H1 (cell line): ENCODE results near the gene HGFAC. TPM values are rescaled to one million over a fixed set of nuclear protein-coding genes. Genes with fewer than 3 reads are reported as not detected.

Source experiments
- ASH2L ChIP-seq: fragments of 200-600, 300-600 bp; sonication (generic); IDR thresholded peaks from one replicate; pipeline ENCODE4 v1.7.1; 2017; ENCODE audit warnings: low read length
- BRCA1 ChIP-seq: IDR thresholded peaks from 2 replicates; pipeline ENCODE4 v1.6.1; 2012; ENCODE audit warnings: low read depth, low read length, improper control_type of control experiment
- CREB1 ChIP-seq: IDR thresholded peaks from 2 replicates; pipeline ENCODE4 v1.6.1; 2012; ENCODE audit warnings: inconsistent platforms
- EGR1 ChIP-seq: IDR thresholded peaks from 2 replicates; pipeline ENCODE4 v1.6.1; 2011; ENCODE audit warnings: low read depth, low read length, borderline replicate concordance
- FOSL1 ChIP-seq: IDR thresholded peaks from 2 replicates; pipeline ENCODE4 v1.6.1; 2011; ENCODE audit warnings: mild to moderate bottlenecking, low read depth, low read length, moderate library complexity; ENCODE audit not compliant: insufficient read depth
- HDAC2 ChIP-seq, 2 experiments: fragments of 300-600 bp in 1 of 2; sonication (generic) in 1 of 2; IDR thresholded peaks; 2 replicates each; pipeline ENCODE4 v1.6.1; 2011 to 2012; ENCODE audit warnings: low read depth in 2 of 2, low read length in 2 of 2, mild to moderate bottlenecking in 2 of 2, moderate library complexity in 2 of 2, borderline replicate concordance in 1 of 2, inconsistent platforms in 1 of 2
- JUN ChIP-seq: IDR thresholded peaks from 2 replicates; pipeline ENCODE4 v1.6.1; 2011; ENCODE audit warnings: low read depth, mild to moderate bottlenecking, improper control_type of control experiment, low read length
- NANOG ChIP-seq: IDR thresholded peaks from 2 replicates; pipeline ENCODE4 v1.6.1; 2011; ENCODE audit warnings: low read length, low read depth, mild to moderate bottlenecking, inconsistent platforms; ENCODE audit not compliant: insufficient read depth, poor library complexity, severe bottlenecking
- NRF1 ChIP-seq: IDR thresholded peaks from 2 replicates; pipeline ENCODE4 v1.6.1; 2011; ENCODE audit warnings: mild to moderate bottlenecking, low read depth, low read length, improper control_type of control experiment
- POLR2A ChIP-seq, 2 experiments: IDR thresholded peaks; 1 replicate in 1 of 2; 2 replicates in 1 of 2; pipeline ENCODE4 v1.6.1; 2011; ENCODE audit warnings: low read depth in 2 of 2, low read length in 2 of 2, mild to moderate bottlenecking in 2 of 2; ENCODE audit errors: control extremely low read depth in 1 of 2
- POLR2AphosphoS5 ChIP-seq: IDR thresholded peaks from 2 replicates; pipeline ENCODE4 v1.6.1; 2011; ENCODE audit warnings: low read depth, low read length
- RBBP5 ChIP-seq: IDR thresholded peaks from 2 replicates; pipeline ENCODE4 v1.7.1; 2012; ENCODE audit warnings: low read depth, mild to moderate bottlenecking, inconsistent platforms, low read length, moderate library complexity, borderline replicate concordance
- RNF2 ChIP-seq: fragments of 200-900, 300-1000 bp; sonication (generic); IDR thresholded peaks from 2 replicates; pipeline ENCODE4 v1.7.1; 2016; ENCODE audit warnings: borderline replicate concordance, low read depth, mild to moderate bottlenecking, antibody characterized with exemption, low read length; ENCODE audit not compliant: poor library complexity, severe bottlenecking; ENCODE audit errors: missing control alignments
- SIN3A ChIP-seq, 2 experiments: IDR thresholded peaks in 1 of 2; conservative IDR thresholded peaks in 1 of 2; 2 replicates each; pipeline ENCODE4 v1.6.1; 2011 to 2012; ENCODE audit warnings: low read length in 2 of 2, improper control_type of control experiment in 1 of 2, low read depth in 1 of 2, mild to moderate bottlenecking in 1 of 2
- SIX5 ChIP-seq: IDR thresholded peaks from 2 replicates; pipeline ENCODE4 v1.6.1; 2011; ENCODE audit warnings: mild to moderate bottlenecking, low read depth, low read length
- SP1 ChIP-seq: IDR thresholded peaks from 2 replicates; pipeline ENCODE4 v1.6.1; 2011; ENCODE audit warnings: low read depth, low read length
- SRF ChIP-seq: IDR thresholded peaks from 2 replicates; pipeline ENCODE4 v1.6.1; 2011; ENCODE audit warnings: mild to moderate bottlenecking, low read depth, low read length, moderate library complexity
- SUZ12 ChIP-seq: fragments of 200-600 bp; sonication (generic); IDR thresholded peaks from 2 replicates; pipeline ENCODE4 v1.6.1; 2012; ENCODE audit warnings: mild to moderate bottlenecking, inconsistent platforms, low read length, moderate library complexity, mixed read lengths
- TAF1 ChIP-seq: IDR thresholded peaks from 2 replicates; pipeline ENCODE4 v1.6.1; 2011; ENCODE audit warnings: mild to moderate bottlenecking, low read depth, low read length
- TEAD4 ChIP-seq: IDR thresholded peaks from 2 replicates; pipeline ENCODE4 v1.6.1; 2012; ENCODE audit warnings: low read depth, low read length, inconsistent platforms, mixed read lengths
- YY1 ChIP-seq: IDR thresholded peaks from 2 replicates; pipeline ENCODE4 v1.6.1; 2011; ENCODE audit warnings: low read depth, mild to moderate bottlenecking, low read length
- polyA plus RNA-seq, 7 experiments: library from polyadenylated mRNA; depleted of rRNA in 3 of 7; stranded (reverse) in 5 of 7; unstranded in 2 of 7; fragments of >200 nt in 5 of 7; fragments of 200-250 nt in 2 of 7; gene quantifications; 1 replicate in 5 of 7; 2 replicates in 1 of 7; 4 replicates in 1 of 7; pipeline versions ENCODE4 v1.2.1 to v1.2.3, GENCODE V29; 2011 to 2013; ENCODE audit warnings: missing spikeins in 2 of 7, mixed read lengths in 2 of 7
- total RNA-seq: library from RNA; stranded (reverse); fragmentation: NEBNext Ultra II Directional; extraction: Animal tissue kit (Norgen Biotek cat#: 25700); gene quantifications from 2 replicates; pipeline ENCODE4 v1.2.1, GENCODE V29; 2021

HGFAC gene
- total and polyA plus RNA-seq, 2 of the 8 experiments (the other 6 are each of a cell fraction or from before 2014, with no cell fraction given) = 0.14 to 0.15 TPM

- TF ChIP-seq RBBP5 (no peak; the same call in 1 of the 2 replicates), SUZ12 (no peak), CREB1 (no peak), TAF1 (no peak), YY1 (no peak; the same call in 1 of the 2 replicates), EGR1 (no peak), BRCA1 (no peak), POLR2A (IDR thresholded peaks at IDR 0.05; ENCODE audit: control extremely low read depth in 1 of 2, low read depth in 2 of 2, low read length in 2 of 2) (no peak), SIX5 (no peak), RNF2 (no peak), SP1 (no peak), POLR2AphosphoS5 (no peak), SRF (no peak), JUN (no peak), TEAD4 (peak; percentile 70), NRF1 (no peak), ASH2L (peak; percentile 33), HDAC2 (IDR thresholded peaks at IDR 0.05; ENCODE audit: borderline replicate concordance in 1 of 2, low read depth in 2 of 2, low read length in 2 of 2) (0 out of 4 replicates have a peak, but pooled peaks of 1 of the 2 experiments have one; percentile 44), FOSL1 (no peak), NANOG (peak; percentile 74), SIN3A (conservative IDR thresholded peaks at IDR 0.05 in 1 of 2, IDR thresholded peaks at IDR 0.05 in 1 of 2; ENCODE audit: low read depth in 1 of 2, low read length in 2 of 2) (no peak)
Observed at GRCh38 chr4:3481113-3481531, 39.4 kb downstream of the HGFAC start (continued).
